ENCODE data around the gene UGT1A7.

The UGT1A7 gene

GRCh38 chr2:233818639-233819621, 137.2 kb downstream of the UGT1A7 start:
- DNase-seq (ENCODE audit: low read depth), result no peak

GRCh38 chr2:233819884-233820773, 138.4 kb downstream of the UGT1A7 start:
- DNase-seq (ENCODE audit: low read depth), result no peak

GRCh38 chr2:233820774-233821105, 139.0 kb downstream of the UGT1A7 start:
- no peak for DNase-seq (ENCODE audit: low read depth)

- no peak for DNase-seq (ENCODE audit: low read depth)
These were observed 139.5 kb downstream of the UGT1A7 start for GRCh38 chr2:233821196-233821595.

- no peak for DNase-seq (ENCODE audit: low read depth)
These were observed 140.0 kb downstream of the UGT1A7 start for GRCh38 chr2:233821709-233822100.

- no peak for DNase-seq (ENCODE audit: low read depth)
These were observed 140.5 kb downstream of the UGT1A7 start for GRCh38 chr2:233822101-233822771.

Data from activated T-cell treated with anti-CD3 and anti-CD28 coated beads for 48 hours (primary cell).